Panc1 (cell line): ENCODE data around the gene SLC29A1. TPM values are rescaled to one million over a fixed set of nuclear protein-coding genes. Genes with fewer than 3 reads are reported as not detected.
A peak's percentile ranks its signal among the peaks of the same experiment; 100 is the strongest.

Experiments
- ATAC-seq: fragments of 200-7000 bp; cut with Tn5 transposase; 2 replicates; pipeline ENCODE4 v1.9.1; 2020; ENCODE audit warnings: mild to moderate bottlenecking, moderate library complexity
- BruUV-seq: library from RNA; stranded (reverse); fragments of 400-500 nt; replicated peaks from 2 replicates; lab custom pipeline; 2021; lab: Mats Ljungman, UMichigan
- CTCF ChIA-PET: fragments of 300-600 bp; sonication (Branson Sonifier 250); formaldehyde crosslinking; loops from one replicate; lab custom pipeline; 2022; ENCODE audit warnings: antibody characterized with exemption; lab: Charles Lee
- POLR2A ChIA-PET: fragments of 300-600 bp; sonication (Branson Sonifier 250); formaldehyde crosslinking; loops from one replicate; lab custom pipeline; 2022; ENCODE audit warnings: antibody characterized with exemption; lab: Charles Lee
- DNase-seq: peaks from one replicate; pipeline ENCODE4 v3.0.0-alpha.2; 2010; ENCODE audit warnings: low read depth, low spot score
- H3K27ac ChIP-seq: 2 replicates; pipeline ENCODE4 v1.5.1; 2011; ENCODE audit warnings: mild to moderate bottlenecking, low read length, inconsistent platforms
- H3K27me3 ChIP-seq: fragments of 200-500 bp; sonication (Bioruptor generic); 2 replicates; pipeline ENCODE4 v1.6.0; 2014; ENCODE audit warnings: low read length, inconsistent platforms; ENCODE audit not compliant: control insufficient read depth, insufficient read depth
- H3K36me3 ChIP-seq: fragments of 200-500 bp; sonication (Bioruptor generic); 2 replicates; pipeline ENCODE4 v1.5.1; 2014; ENCODE audit warnings: inconsistent platforms, mild to moderate bottlenecking, low read length, moderate library complexity; ENCODE audit not compliant: control insufficient read depth, insufficient read depth
- H3K4me1 ChIP-seq: 2 replicates; pipeline ENCODE4 v1.5.1; 2011; ENCODE audit warnings: inconsistent platforms, mild to moderate bottlenecking, low read length, moderate library complexity; ENCODE audit not compliant: control insufficient read depth, insufficient read depth
- H3K4me3 ChIP-seq, 2 experiments: 2 replicates each; pipeline ENCODE4 v1.5.1; 2011 to 2012; ENCODE audit warnings: low read depth in 2 of 2, low read length in 2 of 2, mild to moderate bottlenecking in 2 of 2, inconsistent platforms in 1 of 2, moderate library complexity in 1 of 2
- H3K9me3 ChIP-seq: fragments of 200-500 bp; sonication (Bioruptor generic); 2 replicates; pipeline ENCODE4 v1.5.1; 2014; ENCODE audit warnings: low read depth, mild to moderate bottlenecking, inconsistent platforms, low read length, moderate library complexity; ENCODE audit not compliant: control insufficient read depth, insufficient read depth
- POLR2AphosphoS5 ChIP-seq: IDR thresholded peaks from 2 replicates; pipeline ENCODE4 v1.6.1; 2012; ENCODE audit warnings: mild to moderate bottlenecking, low read depth, low read length, moderate library complexity
- SIN3A ChIP-seq: IDR thresholded peaks from 2 replicates; pipeline ENCODE4 v1.6.1; 2012; ENCODE audit warnings: low read depth, mild to moderate bottlenecking, low read length, moderate library complexity, borderline replicate concordance; ENCODE audit not compliant: insufficient read depth
- TCF7L2 ChIP-seq: IDR thresholded peaks from 2 replicates; pipeline ENCODE4 v1.6.1; 2011; ENCODE audit warnings: mild to moderate bottlenecking, low read depth, low read length, inconsistent platforms
- in situ Hi-C: cut with HindIII; loops from 2 replicates; pipeline ENCODE4 v1.10.0; 2016; ENCODE audit warnings: low sequenced_read_pairs, low pct_unique_long_range_greater_than_20kb
- intact Hi-C: fragments of 100-400 bp; cut with micrococcal nuclease; formaldehyde crosslinking; loops from one replicate; pipeline ENCODE4 v1.10.0; 2022; ENCODE audit not compliant: unreplicated experiment
- total RNA-seq: library from RNA; stranded (reverse); gene quantifications from one replicate; pipeline ENCODE4 v1.2.1, GENCODE V29; 2021; ENCODE audit not compliant: unreplicated experiment
- TF ChIP-seq, protein P1 (sequence below): fragments of 450-650 bp; IDR thresholded peaks from 2 replicates; pipeline ENCODE4 v1.5.1; 2017; ENCODE audit warnings: mild to moderate bottlenecking
- TF ChIP-seq, protein P2 (sequence below), 2 experiments: IDR thresholded peaks; 2 replicates each; pipeline ENCODE4 v1.6.1; 2011 to 2012; ENCODE audit warnings: low read depth in 2 of 2, control low read depth in 1 of 2, low read length in 1 of 2, mild to moderate bottlenecking in 1 of 2, moderate library complexity in 1 of 2; ENCODE audit not compliant: insufficient read depth in 1 of 2

The SLC29A1 gene
- total RNA-seq, 1 experiment from 2014 or later = 263 TPM

- Histone ChIP-seq H3K4me1 (peaks cover 23% of the 10 kb centered on the region), H3K36me3 (no peaks in the 10 kb centered on the region; the same call in none of the 2 replicates), H3K4me3 (no peak overlapping the region), H3K9me3 (no peaks in the 10 kb centered on the region), H3K27ac (peak overlapping the region; percentile 79; the same call in 1 of the 2 replicates), H3K27me3 (peaks cover 15% of the 10 kb centered on the region)
- no TSS peak for BruUV-seq
- DNase-seq (no peak), ATAC-seq (no peak)
- in situ Hi-C loops = no loop called here
- ChIA-PET CTCF (no interaction called here), POLR2A (no interaction called here)
- intact Hi-C loops = no loop called here
- no peak for TF ChIP-seq SIN3A
Measured at GRCh38 chr6:44266347-44266746, 43.0 kb downstream of the SLC29A1 start.

DNA sequence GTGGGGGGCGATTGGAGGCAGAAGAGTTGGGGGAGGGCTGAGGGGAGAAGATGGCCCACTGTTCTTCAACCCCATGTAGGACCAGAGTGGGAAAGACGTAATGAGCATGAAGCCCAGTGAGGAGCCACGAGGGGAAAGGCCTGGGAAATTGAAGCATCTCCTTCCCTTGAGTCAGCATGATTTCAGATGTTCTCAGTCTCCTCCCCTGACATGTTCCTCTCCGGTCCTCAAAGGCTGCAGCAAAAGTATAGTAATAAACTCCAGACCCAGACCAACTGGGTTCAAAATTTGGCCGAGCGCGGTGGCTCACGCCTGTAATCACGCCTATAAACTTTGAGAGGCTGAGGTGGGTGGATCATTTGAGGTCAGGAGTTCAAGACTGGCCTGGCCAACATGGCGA is 43.9 kb downstream of the SLC29A1 start:
- BruUV-seq = no TSS peak
- Histone ChIP-seq H3K27ac (no peak overlapping the region), H3K9me3 (no peaks in the 10 kb centered on the region), H3K27me3 (peaks cover 16% of the 10 kb centered on the region), H3K36me3 (no peaks in the 10 kb centered on the region; the same call in none of the 2 replicates), H3K4me3 (no peak overlapping the region), H3K4me1 (peaks cover 18% of the 10 kb centered on the region)
- ATAC-seq (no peak), DNase-seq (no peak)
- in situ Hi-C loops (no loop called here), intact Hi-C loops (no loop called here)
- TF ChIP-seq SIN3A (no peak), POLR2AphosphoS5 (no peak), TCF7L2 (no peak)
- TF ChIP-seq, protein P1, sequence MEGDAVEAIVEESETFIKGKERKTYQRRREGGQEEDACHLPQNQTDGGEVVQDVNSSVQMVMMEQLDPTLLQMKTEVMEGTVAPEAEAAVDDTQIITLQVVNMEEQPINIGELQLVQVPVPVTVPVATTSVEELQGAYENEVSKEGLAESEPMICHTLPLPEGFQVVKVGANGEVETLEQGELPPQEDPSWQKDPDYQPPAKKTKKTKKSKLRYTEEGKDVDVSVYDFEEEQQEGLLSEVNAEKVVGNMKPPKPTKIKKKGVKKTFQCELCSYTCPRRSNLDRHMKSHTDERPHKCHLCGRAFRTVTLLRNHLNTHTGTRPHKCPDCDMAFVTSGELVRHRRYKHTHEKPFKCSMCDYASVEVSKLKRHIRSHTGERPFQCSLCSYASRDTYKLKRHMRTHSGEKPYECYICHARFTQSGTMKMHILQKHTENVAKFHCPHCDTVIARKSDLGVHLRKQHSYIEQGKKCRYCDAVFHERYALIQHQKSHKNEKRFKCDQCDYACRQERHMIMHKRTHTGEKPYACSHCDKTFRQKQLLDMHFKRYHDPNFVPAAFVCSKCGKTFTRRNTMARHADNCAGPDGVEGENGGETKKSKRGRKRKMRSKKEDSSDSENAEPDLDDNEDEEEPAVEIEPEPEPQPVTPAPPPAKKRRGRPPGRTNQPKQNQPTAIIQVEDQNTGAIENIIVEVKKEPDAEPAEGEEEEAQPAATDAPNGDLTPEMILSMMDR = no peak
- TF ChIP-seq, protein P2, sequence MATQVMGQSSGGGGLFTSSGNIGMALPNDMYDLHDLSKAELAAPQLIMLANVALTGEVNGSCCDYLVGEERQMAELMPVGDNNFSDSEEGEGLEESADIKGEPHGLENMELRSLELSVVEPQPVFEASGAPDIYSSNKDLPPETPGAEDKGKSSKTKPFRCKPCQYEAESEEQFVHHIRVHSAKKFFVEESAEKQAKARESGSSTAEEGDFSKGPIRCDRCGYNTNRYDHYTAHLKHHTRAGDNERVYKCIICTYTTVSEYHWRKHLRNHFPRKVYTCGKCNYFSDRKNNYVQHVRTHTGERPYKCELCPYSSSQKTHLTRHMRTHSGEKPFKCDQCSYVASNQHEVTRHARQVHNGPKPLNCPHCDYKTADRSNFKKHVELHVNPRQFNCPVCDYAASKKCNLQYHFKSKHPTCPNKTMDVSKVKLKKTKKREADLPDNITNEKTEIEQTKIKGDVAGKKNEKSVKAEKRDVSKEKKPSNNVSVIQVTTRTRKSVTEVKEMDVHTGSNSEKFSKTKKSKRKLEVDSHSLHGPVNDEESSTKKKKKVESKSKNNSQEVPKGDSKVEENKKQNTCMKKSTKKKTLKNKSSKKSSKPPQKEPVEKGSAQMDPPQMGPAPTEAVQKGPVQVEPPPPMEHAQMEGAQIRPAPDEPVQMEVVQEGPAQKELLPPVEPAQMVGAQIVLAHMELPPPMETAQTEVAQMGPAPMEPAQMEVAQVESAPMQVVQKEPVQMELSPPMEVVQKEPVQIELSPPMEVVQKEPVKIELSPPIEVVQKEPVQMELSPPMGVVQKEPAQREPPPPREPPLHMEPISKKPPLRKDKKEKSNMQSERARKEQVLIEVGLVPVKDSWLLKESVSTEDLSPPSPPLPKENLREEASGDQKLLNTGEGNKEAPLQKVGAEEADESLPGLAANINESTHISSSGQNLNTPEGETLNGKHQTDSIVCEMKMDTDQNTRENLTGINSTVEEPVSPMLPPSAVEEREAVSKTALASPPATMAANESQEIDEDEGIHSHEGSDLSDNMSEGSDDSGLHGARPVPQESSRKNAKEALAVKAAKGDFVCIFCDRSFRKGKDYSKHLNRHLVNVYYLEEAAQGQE (IDR thresholded peaks at IDR 0.05; ENCODE audit: insufficient read depth in 1 of 2, low read depth in 2 of 2, low read length in 1 of 2) = no peak
- ChIA-PET CTCF (no interaction called here), POLR2A (no interaction called here)

GRCh38 chr6:44268095-44268628 is 44.8 kb downstream of the SLC29A1 start:
- BruUV-seq = no TSS peak
- ATAC-seq = peak; percentile 34; the same call in 1 of the 2 replicates
- ChIA-PET POLR2A (interaction anchor here (0.7 kb wide), 1 partner anchor 190 kb away, joined by 6 read pairs; no protein-coding TSS in a partner anchor), CTCF (interaction anchor here (0.5 to 2.0 kb wide), 14 partner anchors 9 to 562 kb away, joined by 3 to 18 read pairs (median 4); partner anchors contain the start of genes AARS2 and CDC5L)
- TF ChIP-seq TCF7L2 (no peak), SIN3A (no peak)
- TF ChIP-seq, protein P2 (IDR thresholded peaks at IDR 0.05; ENCODE audit: insufficient read depth in 1 of 2, low read depth in 2 of 2, low read length in 1 of 2) = 0 out of 4 replicates have a peak, but pooled peaks of 1 of the 2 experiments have one; percentile 15
- TF ChIP-seq, protein P1 = peak; percentile 98
- intact Hi-C loops (loop anchor here (1.0 to 2.0 kb wide), 2 partner anchors 37 to 70 kb away; no protein-coding TSS in a partner anchor), in situ Hi-C loops (no loop called here)
- Histone ChIP-seq H3K36me3 (no peaks in the 10 kb centered on the region; the same call in 1 of the 2 replicates), H3K9me3 (no peaks in the 10 kb centered on the region), H3K4me1 (peaks cover 10% of the 10 kb centered on the region), H3K4me3 (no peak overlapping the region), H3K27ac (no peak overlapping the region), H3K27me3 (peaks cover 16% of the 10 kb centered on the region)
- no peak for DNase-seq
